Measurements from ENCODE around the gene ZNF607.

GRCh38 chr19:37718304-37718703, 1.3 kb downstream of the ZNF607 start:
- TF ChIP-seq EP300 (IDR thresholded peaks at IDR 0.05) (no peak), POLR2A (IDR thresholded peaks at IDR 0.05) (no peak)

All from tibial nerve (tissue), 3 donors.